Measurements from ENCODE around the gene NDUFA6.

DNA sequence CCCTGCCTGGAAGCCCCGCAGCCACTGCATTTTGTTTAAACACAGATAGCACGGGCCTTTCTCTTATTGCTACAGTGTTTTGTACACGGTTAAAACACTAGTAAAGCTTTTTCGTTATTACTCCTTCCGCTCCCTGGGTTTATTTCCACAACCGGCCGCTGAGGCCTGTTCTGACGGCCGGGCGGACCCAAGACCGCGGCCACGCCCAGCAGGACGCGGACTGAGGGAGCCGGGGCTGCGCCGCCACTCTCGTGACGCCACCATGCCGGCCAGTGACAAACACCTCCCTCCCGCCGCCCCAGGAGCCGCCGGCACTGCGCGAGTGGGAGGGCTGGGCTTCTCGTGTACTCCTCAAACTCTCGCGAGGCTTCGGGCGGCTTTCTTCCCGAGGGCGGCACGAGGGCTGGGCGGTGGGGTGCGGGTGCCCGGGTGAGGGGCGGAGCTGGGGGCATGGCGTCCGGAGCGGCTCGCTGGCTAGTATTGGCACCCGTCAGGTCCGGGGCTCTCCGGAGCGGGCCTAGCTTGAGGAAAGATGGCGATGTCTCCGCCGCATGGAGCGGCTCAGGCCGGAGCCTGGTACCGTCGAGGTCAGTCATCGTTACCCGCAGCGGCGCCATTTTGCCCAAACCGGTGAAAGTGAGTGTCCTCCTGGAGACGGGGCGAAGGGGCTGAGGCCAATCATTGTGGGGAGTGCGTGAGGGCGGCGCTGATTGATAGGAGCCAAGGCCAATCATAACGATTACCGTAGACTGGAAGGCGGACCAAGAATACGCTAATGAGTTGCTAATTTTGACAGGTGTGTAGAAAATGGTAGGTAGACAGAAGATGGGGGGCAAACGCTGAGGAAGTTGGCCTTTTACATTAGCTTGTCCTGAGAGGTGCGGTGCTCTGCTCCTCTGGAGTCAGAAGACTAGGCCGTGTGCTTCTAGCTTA, 11.0 kb downstream of the NDUFA6 start, which contains the start of gene SMDT1:
- TF ChIP-seq, protein P1, sequence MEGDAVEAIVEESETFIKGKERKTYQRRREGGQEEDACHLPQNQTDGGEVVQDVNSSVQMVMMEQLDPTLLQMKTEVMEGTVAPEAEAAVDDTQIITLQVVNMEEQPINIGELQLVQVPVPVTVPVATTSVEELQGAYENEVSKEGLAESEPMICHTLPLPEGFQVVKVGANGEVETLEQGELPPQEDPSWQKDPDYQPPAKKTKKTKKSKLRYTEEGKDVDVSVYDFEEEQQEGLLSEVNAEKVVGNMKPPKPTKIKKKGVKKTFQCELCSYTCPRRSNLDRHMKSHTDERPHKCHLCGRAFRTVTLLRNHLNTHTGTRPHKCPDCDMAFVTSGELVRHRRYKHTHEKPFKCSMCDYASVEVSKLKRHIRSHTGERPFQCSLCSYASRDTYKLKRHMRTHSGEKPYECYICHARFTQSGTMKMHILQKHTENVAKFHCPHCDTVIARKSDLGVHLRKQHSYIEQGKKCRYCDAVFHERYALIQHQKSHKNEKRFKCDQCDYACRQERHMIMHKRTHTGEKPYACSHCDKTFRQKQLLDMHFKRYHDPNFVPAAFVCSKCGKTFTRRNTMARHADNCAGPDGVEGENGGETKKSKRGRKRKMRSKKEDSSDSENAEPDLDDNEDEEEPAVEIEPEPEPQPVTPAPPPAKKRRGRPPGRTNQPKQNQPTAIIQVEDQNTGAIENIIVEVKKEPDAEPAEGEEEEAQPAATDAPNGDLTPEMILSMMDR (IDR thresholded peaks at IDR 0.05): no peak
- TF ChIP-seq POLR2A (IDR thresholded peaks at IDR 0.05): peak; percentile 87

Measured in testis (tissue), 2 donors.